Measurements from ENCODE around the gene MAML3. TPM values are rescaled to one million over a fixed set of nuclear protein-coding genes. Genes with fewer than 3 reads are reported as not detected.

Gene MAML3
- total and polyA plus RNA-seq, 2 of the 13 experiments (the other 11 are each of a cell fraction or from before 2014, with no cell fraction given): 0.05 to 0.13 TPM

DNA sequence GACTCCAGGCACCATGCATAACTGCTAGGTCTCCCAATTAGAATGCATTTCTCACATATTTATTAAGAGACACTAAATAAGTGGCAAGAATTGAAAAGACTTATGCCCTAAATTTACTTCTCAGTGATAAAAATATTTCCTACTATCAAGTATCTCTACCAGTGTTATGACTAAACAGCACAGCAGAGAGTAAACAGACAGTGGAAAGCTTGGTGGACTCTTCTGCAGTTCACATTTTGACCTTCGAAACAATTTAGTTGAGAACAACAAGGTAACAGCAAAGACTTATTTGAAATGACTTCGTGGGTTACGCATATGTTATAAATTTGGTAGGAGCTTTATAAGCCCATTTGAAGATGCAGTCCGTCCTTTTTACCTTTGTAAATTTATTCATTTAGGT, 16.3 kb upstream of the MAML3 start:
- POLR2A ChIA-PET: no interaction called here
- no peaks in the 10 kb centered on the region for H3K27me3 ChIP-seq (ENCODE audit: control insufficient read depth in 1 of 2, insufficient read depth in 2 of 2, low read length in 2 of 2)
- FAIRE-seq (no peak), ATAC-seq (no peak), DNase-seq (ENCODE audit: low spot score) (no peak)
- H4K20me1 ChIP-seq (ENCODE audit: insufficient read depth, low read length): no peaks in the 10 kb centered on the region
- no peak overlapping the region for H2AFZ ChIP-seq (ENCODE audit: low read length)
- no peak overlapping the region for H3K9ac ChIP-seq (ENCODE audit: insufficient read depth, low read depth, low read length)
- H3K4me2 ChIP-seq (ENCODE audit: low read depth, low read length): no peak overlapping the region
- BruUV-seq (replicated peaks): no TSS peak
- CTCF ChIA-PET (ENCODE audit: low intra/inter-chr PET ratio, low total read pairs): no interaction called here
- no peaks in the 10 kb centered on the region for H3K9me3 ChIP-seq (ENCODE audit: low read length)
- H3K27ac ChIP-seq (ENCODE audit: extremely low read length, insufficient read depth, low read length): no peak overlapping the region
- no peaks in the 10 kb centered on the region for H3K36me3 ChIP-seq (replicated peaks in 1 of 2; ENCODE audit: control insufficient read depth in 1 of 2, insufficient read depth in 2 of 2, low read length in 2 of 2)
- no peaks in the 10 kb centered on the region for H3K79me2 ChIP-seq (ENCODE audit: insufficient read depth, low read length)
- no peaks in the 10 kb centered on the region for H3K4me1 ChIP-seq (ENCODE audit: insufficient read depth, low read length)
- WGBS (ENCODE audit: low lambda C conversion rate): 26% methylated on average over 4 of the region's 4 CpGs
- no peak overlapping the region for H3K4me3 ChIP-seq (replicated peaks in 1 of 3; ENCODE audit: insufficient read depth in 1 of 3, low read depth in 2 of 3, low read length in 3 of 3)
- in situ Hi-C loops (cut with HindIII; ENCODE audit: extremely low pct_ligation_motif_present, low pct_unique_long_range_greater_than_20kb): no loop called here
- 0 out of 2 replicates have a peak, but pooled peaks have one; percentile 41 for TF ChIP-seq ZNF317 (CRISPR knock-in tag; IDR thresholded peaks at IDR 0.05)
- no peak for TF ChIP-seq ZNF569 (CRISPR knock-in tag; IDR thresholded peaks at IDR 0.05; ENCODE audit: borderline replicate concordance)
- intact Hi-C loops (cut with micrococcal nuclease; ENCODE audit: unreplicated experiment): no loop called here

DNA sequence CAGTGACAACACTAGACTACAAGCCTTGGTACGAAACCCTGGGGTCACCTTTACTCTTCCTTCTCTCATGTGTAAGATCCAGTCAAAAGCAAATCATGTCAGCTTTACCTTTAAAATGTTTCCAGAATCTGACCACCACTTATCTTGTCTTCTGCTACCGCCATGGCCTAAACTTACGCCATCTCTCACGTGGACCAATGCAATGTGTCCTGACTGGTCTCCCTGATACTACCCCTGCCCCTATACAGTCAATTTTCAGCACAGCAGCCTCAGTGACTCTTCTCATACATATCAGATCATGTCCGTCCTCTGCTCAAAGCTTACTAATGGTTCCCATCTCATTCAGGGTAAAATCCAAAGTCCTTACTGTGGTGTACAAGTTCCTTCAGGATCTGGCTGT, 15.0 kb upstream of the MAML3 start:
- no TSS peak for BruUV-seq (replicated peaks)
- in situ Hi-C loops (cut with HindIII; ENCODE audit: extremely low pct_ligation_motif_present, low pct_unique_long_range_greater_than_20kb): no loop called here
- TF ChIP-seq ATF1 (CRISPR knock-in tag; IDR thresholded peaks at IDR 0.05) (no peak), ZNF639 (CRISPR knock-in tag; conservative IDR thresholded peaks at IDR 0.05) (no peak), RXRA (CRISPR knock-in tag; IDR thresholded peaks at IDR 0.05) (no peak), NFE2 (CRISPR knock-in tag; IDR thresholded peaks at IDR 0.05) (no peak), AHR (CRISPR knock-in tag; IDR thresholded peaks at IDR 0.05) (no peak), SUZ12 (IDR thresholded peaks at IDR 0.05; ENCODE audit: low read depth, low read length) (no peak), MAF1 (CRISPR knock-in tag; IDR thresholded peaks at IDR 0.05; ENCODE audit: borderline replicate concordance) (no peak), THYN1 (CRISPR knock-in tag; IDR thresholded peaks at IDR 0.05; ENCODE audit: borderline replicate concordance, low read depth) (no peak)

More for the DNA sequence above, 15.0 kb upstream of the MAML3 start:
- Histone ChIP-seq H3K9ac (ENCODE audit: insufficient read depth, low read depth, low read length) (no peak overlapping the region), H3K9me3 (ENCODE audit: low read length) (no peaks in the 10 kb centered on the region), H3K79me2 (ENCODE audit: insufficient read depth, low read length) (no peaks in the 10 kb centered on the region), H3K36me3 (replicated peaks in 1 of 2; ENCODE audit: control insufficient read depth in 1 of 2, insufficient read depth in 2 of 2, low read length in 2 of 2) (no peaks in the 10 kb centered on the region), H4K20me1 (ENCODE audit: insufficient read depth, low read length) (no peaks in the 10 kb centered on the region), H3K4me2 (ENCODE audit: low read depth, low read length) (no peak overlapping the region), H3K27me3 (ENCODE audit: control insufficient read depth in 1 of 2, insufficient read depth in 2 of 2, low read length in 2 of 2) (no peaks in the 10 kb centered on the region), H3K4me3 (replicated peaks in 1 of 3; ENCODE audit: insufficient read depth in 1 of 3, low read depth in 2 of 3, low read length in 3 of 3) (no peak overlapping the region), H2AFZ (ENCODE audit: low read length) (no peak overlapping the region), H3K27ac (ENCODE audit: extremely low read length, insufficient read depth, low read length) (no peak overlapping the region), H3K4me1 (ENCODE audit: insufficient read depth, low read length) (no peaks in the 10 kb centered on the region)
- no peak for DNase-seq (ENCODE audit: low spot score)
- WGBS (ENCODE audit: low lambda C conversion rate): 78% methylated on average over 5 of the region's 5 CpGs
- FAIRE-seq: no peak
- intact Hi-C loops (cut with micrococcal nuclease; ENCODE audit: unreplicated experiment): no loop called here
- no peak for ATAC-seq
- ChIA-PET CTCF (ENCODE audit: low intra/inter-chr PET ratio, low total read pairs) (no interaction called here), POLR2A (no interaction called here)

All from HepG2 (cell line).